Activated CD8-positive, alpha-beta memory T cell treated with anti-CD3 and anti-CD28 coated beads for 24 hours (primary cell): ENCODE data around the gene DMXL2.

Experiments
- DNase-seq: peaks from one replicate; pipeline ENCODE4 v3.0.0-alpha.2; 2020

The DMXL2 gene

GRCh38 chr15:51403946-51404695, 218.4 kb downstream of the DMXL2 start:
- no peak for DNase-seq

DNA sequence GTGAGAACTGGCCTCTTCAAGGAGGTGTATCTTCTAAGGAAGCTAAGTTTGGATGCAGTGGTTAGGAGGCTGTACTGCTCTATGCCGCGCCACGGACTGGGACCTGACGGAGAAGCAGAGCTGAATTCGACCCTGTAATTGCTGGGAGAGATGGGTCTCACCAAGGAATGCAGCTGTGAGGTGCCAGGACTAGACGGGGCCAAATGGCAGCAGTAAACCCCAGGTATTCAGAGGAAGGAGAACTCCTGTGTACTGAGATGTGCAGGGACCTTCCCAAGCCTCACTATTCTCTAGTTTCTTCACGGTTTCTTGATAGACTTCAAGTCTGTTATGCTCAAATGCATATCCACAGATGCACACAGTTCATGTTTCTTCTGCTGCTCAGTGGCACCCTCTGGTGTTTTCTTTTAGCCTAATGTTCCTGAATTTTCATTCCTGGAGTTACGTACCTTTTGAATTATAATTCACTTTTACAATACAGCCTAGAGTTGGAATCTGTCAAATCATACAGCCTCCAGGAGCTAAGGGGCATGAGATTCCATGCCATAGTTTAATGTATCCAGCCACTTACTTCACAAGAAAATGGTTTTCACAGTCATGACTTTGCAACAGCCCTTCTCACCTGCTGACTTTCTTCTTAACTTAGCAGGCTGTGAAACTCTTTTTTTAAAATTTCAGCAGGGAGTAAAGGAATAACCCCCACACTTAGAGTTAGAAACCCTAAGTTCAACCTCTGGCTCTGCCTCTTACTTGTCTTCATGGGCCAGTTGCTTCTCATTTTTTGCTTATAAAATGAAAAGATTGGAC, 219.3 kb downstream of the DMXL2 start:
- no peak for DNase-seq

- no peak for DNase-seq
Observed at GRCh38 chr15:51401872-51402517, 220.6 kb downstream of the DMXL2 start.

- DNase-seq = no peak
Observed at GRCh38 chr15:51401051-51401780, 221.4 kb downstream of the DMXL2 start.

- DNase-seq = no peak
Observed at GRCh38 chr15:51398626-51399025, 223.9 kb downstream of the DMXL2 start.
